Renal cortical epithelial cell (primary cell): ENCODE results near the gene SMIM38. TPM values are rescaled to one million over a fixed set of nuclear protein-coding genes. Genes with fewer than 3 reads are reported as not detected.

ENCODE experiments used
- DNase-seq: peaks from one replicate; pipeline ENCODE4 v3.0.0-alpha.2; 2011; ENCODE audit warnings: low read depth
- total RNA-seq: library from RNA; depleted of rRNA; stranded (reverse); fragments of >200 nt; gene quantifications from 2 replicates; pipeline ENCODE4 v1.2.3, GENCODE V29; 2014

Gene SMIM38
- total RNA-seq, 1 donor from 2014 or later, result 0.05 TPM

- no peak for DNase-seq
Observed at GRCh38 chr11:69180726-69181125, 25.0 kb downstream of the SMIM38 start.

GRCh38 chr11:69183613-69184012, 27.9 kb downstream of the SMIM38 start:
- no peak for DNase-seq

GRCh38 chr11:69186316-69187260, 30.9 kb downstream of the SMIM38 start:
- DNase-seq, result no peak

- DNase-seq, result no peak
Observed at GRCh38 chr11:69187540-69188065, 31.9 kb downstream of the SMIM38 start.

GRCh38 chr11:69189059-69189458, 33.3 kb downstream of the SMIM38 start:
- no peak for DNase-seq

GRCh38 chr11:69190796-69191536, 35.2 kb downstream of the SMIM38 start:
- DNase-seq, result no peak

- no peak for DNase-seq
Observed at GRCh38 chr11:69192301-69192721, 36.6 kb downstream of the SMIM38 start.

- DNase-seq, result no peak
Observed at GRCh38 chr11:69193151-69193550, 37.4 kb downstream of the SMIM38 start.

- DNase-seq, result no peak
Observed at GRCh38 chr11:69193629-69194028, 37.9 kb downstream of the SMIM38 start.

GRCh38 chr11:69194396-69194795, 38.7 kb downstream of the SMIM38 start:
- DNase-seq, result no peak

- no peak for DNase-seq
Observed at GRCh38 chr11:69194956-69195355, 39.2 kb downstream of the SMIM38 start.

GRCh38 chr11:69195824-69196782, 40.4 kb downstream of the SMIM38 start:
- DNase-seq, result no peak

- DNase-seq, result no peak
Observed at GRCh38 chr11:69196783-69197169, 41.0 kb downstream of the SMIM38 start.

GRCh38 chr11:69198891-69199582, 43.3 kb downstream of the SMIM38 start:
- DNase-seq, result no peak

- DNase-seq, result no peak
Observed at GRCh38 chr11:69199583-69200315, 44.0 kb downstream of the SMIM38 start.

GRCh38 chr11:69200331-69201065, 44.8 kb downstream of the SMIM38 start:
- DNase-seq, result no peak

- no peak for DNase-seq
Observed at GRCh38 chr11:69201066-69201365, 45.3 kb downstream of the SMIM38 start.

- no peak for DNase-seq
Observed at GRCh38 chr11:69201764-69202370, 46.1 kb downstream of the SMIM38 start.
